Prostate gland (tissue), 2 donors: ENCODE results near the gene IL15RA. TPM values are rescaled to one million over a fixed set of nuclear protein-coding genes. Genes with fewer than 3 reads are reported as not detected.

Experiments used
- DNase-seq: peaks from one replicate; pipeline ENCODE4 v3.0.0-alpha.2; 2019; ENCODE audit warnings: low spot score
- H3K27ac ChIP-seq, 2 donors: fragments of 200-600 bp; sonication (generic); 2 replicates each; pipeline ENCODE4 v1.5.1; 2017 to 2019
- H3K27me3 ChIP-seq: fragments of 200-600 bp; sonication (generic); replicated peaks from 2 replicates; pipeline ENCODE4 v1.5.1; 2019; ENCODE audit not compliant: insufficient read depth
- H3K36me3 ChIP-seq, 2 donors: fragments of 200-600 bp; sonication (generic); 1 replicate in 1 of 2; 2 replicates in 1 of 2; pipeline versions ENCODE4 v1.5.1 to v1.8.1; 2017 to 2019
- H3K4me1 ChIP-seq: fragments of 200-600 bp; sonication (generic); replicated peaks from 2 replicates; pipeline ENCODE4 v1.5.1; 2019
- H3K4me3 ChIP-seq, 2 donors: fragments of 200-600 bp; sonication (generic); 2 replicates each; pipeline ENCODE4 v1.5.1; 2017 to 2019
- H3K9me3 ChIP-seq: fragments of 200-600 bp; sonication (generic); 2 replicates; pipeline ENCODE4 v1.5.1; 2017
- CTCF ChIP-seq, 4 experiments: fragments of 200-600 bp in 2 of 4; fragments of 450-650 bp in 2 of 4; sonication (generic) in 2 of 4; IDR thresholded peaks; 1 replicate in 3 of 4; 2 replicates in 1 of 4; pipeline ENCODE4 v1.5.1; 2016 to 2019; ENCODE audit warnings: antibody characterized with exemption in 4 of 4, mild to moderate bottlenecking in 2 of 4, moderate library complexity in 2 of 4
- POLR2A ChIP-seq: fragments of 450-650 bp; IDR thresholded peaks from one replicate; pipeline ENCODE4 v1.6.1; 2016; ENCODE audit warnings: antibody characterized with exemption, mild to moderate bottlenecking
- POLR2AphosphoS5 ChIP-seq: sonication (generic); formaldehyde crosslinking; IDR thresholded peaks from one replicate; pipeline ENCODE4 v1.6.1; 2017; ENCODE audit warnings: antibody characterized with exemption
- WGBS: methylation state at CpG from one replicate; pipeline ENCODE4 v1.1.5; 2018; 5-methylcytosine and 5-hydroxymethylcytosine counted together
- intact Hi-C: fragments of 100-400 bp; cut with DNase I; formaldehyde crosslinking; loops from one replicate; pipeline ENCODE4 v1.14.2; 2022
- total RNA-seq, 2 donors: library from RNA; depleted of rRNA; stranded (reverse); fragments of >200 nt; gene quantifications; one replicate each; pipeline ENCODE4 v1.1.0, GENCODE V29; 2016

The IL15RA gene
- total RNA-seq, 2 donors from 2014 or later, result 11.7 to 18.5 TPM

DNA sequence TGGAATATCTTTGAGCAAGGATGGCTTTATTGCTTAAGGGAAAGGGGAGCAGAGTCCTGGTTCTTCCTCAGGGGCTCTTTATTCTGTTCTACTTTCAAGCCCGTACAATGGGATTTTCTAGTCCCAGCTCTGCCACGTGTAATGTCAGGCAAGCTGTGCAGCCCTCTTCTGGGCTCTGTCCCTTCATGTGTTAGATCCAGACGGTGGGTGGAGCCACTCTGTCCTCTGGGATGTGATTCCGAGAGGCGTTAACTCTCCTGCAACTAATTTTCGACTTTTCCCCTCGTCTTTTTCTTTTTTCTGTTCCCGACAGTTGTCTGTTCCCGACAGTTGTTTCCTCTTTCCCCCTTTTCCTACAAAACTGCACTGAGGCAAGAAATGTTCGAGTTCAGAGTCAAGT, 52.5 kb downstream of the IL15RA start:
- Histone ChIP-seq H3K27ac (no peak overlapping the region), H3K4me3 (no peak overlapping the region), H3K9me3 (no peaks in the 10 kb centered on the region), H3K4me1 (no peaks in the 10 kb centered on the region), H3K36me3 (peaks cover 8 to 18% of the 10 kb centered on the region in 2 donors), H3K27me3 (no peaks in the 10 kb centered on the region)
- intact Hi-C loops, result no loop called here
- whole genome bisulfite sequencing, result 89% methylated on average over 10 of the region's 10 CpGs
- no peak for DNase-seq
- no peak for TF ChIP-seq POLR2A
- TF ChIP-seq POLR2AphosphoS5, result no peak
- no peak for TF ChIP-seq CTCF (IDR thresholded peaks at IDR 0.05)

- H3K27ac ChIP-seq, result no peak overlapping the region
- no peak overlapping the region for H3K4me3 ChIP-seq
- TF ChIP-seq POLR2A (no peak), POLR2AphosphoS5 (no peak), CTCF (IDR thresholded peaks at IDR 0.05) (no peak)
- H3K36me3 ChIP-seq, result peaks cover 14 to 18% of the 10 kb centered on the region in 2 donors
- H3K9me3 ChIP-seq, result no peaks in the 10 kb centered on the region
- H3K27me3 ChIP-seq, result no peaks in the 10 kb centered on the region
- H3K4me1 ChIP-seq, result no peaks in the 10 kb centered on the region
- WGBS, result 81% methylated on average over 5 of the region's 5 CpGs
- DNase-seq, result no peak
- intact Hi-C loops, result no loop called here
Measured at GRCh38 chr10:5921746-5922145, 55.6 kb downstream of the IL15RA start.

GRCh38 chr10:5919568-5919967, 57.8 kb downstream of the IL15RA start:
- TF ChIP-seq CTCF (IDR thresholded peaks at IDR 0.05) (no peak), POLR2A (no peak), POLR2AphosphoS5 (no peak)
- 97% methylated on average over 7 of the region's 7 CpGs for WGBS

GRCh38 chr10:5918763-5919162, 58.6 kb downstream of the IL15RA start:
- Histone ChIP-seq H3K27ac (no peak overlapping the region), H3K9me3 (no peaks in the 10 kb centered on the region), H3K4me1 (no peaks in the 10 kb centered on the region), H3K27me3 (no peaks in the 10 kb centered on the region), H3K36me3 (peaks cover 10% of the 10 kb centered on the region in 2 donors), H3K4me3 (no peak overlapping the region)
- 65% methylated on average over 4 of the region's 4 CpGs for WGBS
- intact Hi-C loops, result no loop called here
- no peak for TF ChIP-seq POLR2A
- no peak for TF ChIP-seq POLR2AphosphoS5
- TF ChIP-seq CTCF (IDR thresholded peaks at IDR 0.05), result no peak
- no peak for DNase-seq

More at GRCh38 chr10:5919568-5919967, 57.8 kb downstream of the IL15RA start:
- Histone ChIP-seq H3K27me3 (no peaks in the 10 kb centered on the region), H3K4me1 (no peaks in the 10 kb centered on the region), H3K4me3 (no peak overlapping the region), H3K9me3 (no peaks in the 10 kb centered on the region), H3K36me3 (peaks cover 10 to 18% of the 10 kb centered on the region in 2 donors), H3K27ac (no peak overlapping the region)
- intact Hi-C loops, result no loop called here
- no peak for DNase-seq

- peaks cover 5 to 6% of the 10 kb centered on the region in 2 donors for H3K36me3 ChIP-seq
- no peak for DNase-seq
- TF ChIP-seq CTCF (IDR thresholded peaks at IDR 0.05), result no peak
- no peak for TF ChIP-seq POLR2A
- no peak for TF ChIP-seq POLR2AphosphoS5
- no peak overlapping the region for H3K4me3 ChIP-seq
- H3K27ac ChIP-seq, result no peak overlapping the region
- no peaks in the 10 kb centered on the region for H3K9me3 ChIP-seq
- intact Hi-C loops, result no loop called here
- 97% methylated on average over 12 of the region's 13 CpGs for WGBS
- H3K27me3 ChIP-seq, result no peaks in the 10 kb centered on the region
- no peaks in the 10 kb centered on the region for H3K4me1 ChIP-seq
Measured at GRCh38 chr10:5917305-5917704, 60.0 kb downstream of the IL15RA start.
